HG03439 (cell line): ENCODE measurements around the gene SHOC1.
"Not testable (repeated sequence)": the region's sequence is repeated elsewhere in the genome, so short reads cannot be mapped to it uniquely, and the experiment has no call there.

Experiments used
- ATAC-seq: cut with Tn5 transposase; IDR thresholded peaks from one replicate; pipeline ENCODE4 v1.9.1; 2021; ENCODE audit warnings: mild to moderate bottlenecking, moderate library complexity; ENCODE audit not compliant: unreplicated experiment

The SHOC1 gene

GRCh38 chr9:111794835-111795556 lies at the start of gene SHOC1:
Gene SHOC1 (minus strand): TSS chr9:111794937. CDS start chr9:111791418, 3,519 bp downstream.
- ATAC-seq = no peak

GRCh38 chr9:111843971-111844370 lies 49.2 kb upstream of the SHOC1 start:
- no peak for ATAC-seq

GRCh38 chr9:111842313-111842712 lies 47.6 kb upstream of the SHOC1 start:
- no peak for ATAC-seq

GRCh38 chr9:111840442-111840841 lies 45.7 kb upstream of the SHOC1 start:
- no peak for ATAC-seq

- no peak for ATAC-seq
These were observed 45.2 kb upstream of the SHOC1 start for GRCh38 chr9:111839987-111840386.

- ATAC-seq = peak; percentile 73
These were observed 44.6 kb upstream of the SHOC1 start for GRCh38 chr9:111839387-111839786.

GRCh38 chr9:111838439-111838838 lies 43.7 kb upstream of the SHOC1 start:
- ATAC-seq = no peak

GRCh38 chr9:111836311-111836710 lies 41.6 kb upstream of the SHOC1 start:
- ATAC-seq = no peak

- no peak for ATAC-seq
These were observed 39.2 kb upstream of the SHOC1 start for GRCh38 chr9:111833941-111834340.

GRCh38 chr9:111832449-111832848 lies 37.7 kb upstream of the SHOC1 start:
- ATAC-seq = no peak

GRCh38 chr9:111831371-111832108 lies 36.8 kb upstream of the SHOC1 start:
- ATAC-seq = no peak

GRCh38 chr9:111828193-111828592 lies 33.5 kb upstream of the SHOC1 start:
- ATAC-seq = no peak

- no peak for ATAC-seq
These were observed 30.9 kb upstream of the SHOC1 start for GRCh38 chr9:111825468-111826145.

- no peak for ATAC-seq
These were observed 26.3 kb upstream of the SHOC1 start for GRCh38 chr9:111821006-111821528.

GRCh38 chr9:111819360-111819759 lies 24.6 kb upstream of the SHOC1 start:
- no peak for ATAC-seq

GRCh38 chr9:111815285-111816070 lies 20.7 kb upstream of the SHOC1 start:
- ATAC-seq = no peak

GRCh38 chr9:111812337-111812736 lies 17.6 kb upstream of the SHOC1 start:
- ATAC-seq = no peak

GRCh38 chr9:111810908-111811307 lies 16.2 kb upstream of the SHOC1 start:
- no peak for ATAC-seq

GRCh38 chr9:111810415-111810814 lies 15.7 kb upstream of the SHOC1 start:
- not testable (repeated sequence) for ATAC-seq

GRCh38 chr9:111807197-111807596 lies 12.5 kb upstream of the SHOC1 start:
- no peak for ATAC-seq

- ATAC-seq = no peak
These were observed 11.5 kb upstream of the SHOC1 start for GRCh38 chr9:111806259-111806658.
